Measurements from ENCODE around the gene IDS.

DNA sequence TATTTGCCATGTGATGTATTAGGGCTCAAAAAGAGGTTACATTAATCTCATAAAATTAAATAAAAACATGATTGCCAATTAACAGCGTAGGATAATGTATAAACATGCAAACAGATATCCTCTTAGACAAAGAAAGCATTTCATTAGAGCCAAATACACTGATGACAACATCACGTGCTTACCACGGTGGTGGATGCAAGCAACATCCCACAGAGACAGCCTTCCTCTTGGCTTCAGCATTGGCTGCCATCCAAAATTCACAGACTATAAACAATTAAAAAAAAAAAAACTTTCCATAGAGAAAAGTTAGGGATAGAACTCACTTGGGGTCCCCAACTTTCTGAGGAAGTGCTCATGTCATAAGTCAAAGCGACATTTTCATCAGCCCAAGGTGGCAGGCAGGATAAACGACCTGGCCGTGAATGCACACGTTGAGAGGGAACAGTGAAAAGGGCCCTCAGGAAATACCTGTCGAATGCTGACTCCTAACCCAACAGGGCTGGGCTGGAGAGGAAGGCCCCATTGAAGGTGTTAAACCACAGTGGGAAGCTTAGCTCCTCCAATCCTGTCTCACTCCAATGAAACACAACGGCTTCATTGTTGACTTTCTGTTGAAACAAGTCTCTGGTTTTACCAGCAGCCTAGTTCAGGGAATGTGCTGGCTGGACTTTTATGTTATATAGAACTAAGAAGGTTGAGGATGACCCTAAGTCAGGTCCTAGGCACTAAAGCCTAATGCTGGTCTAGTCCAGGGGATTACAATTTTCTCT is 48.4 kb downstream of the IDS start:
- TF ChIP-seq, protein P1, sequence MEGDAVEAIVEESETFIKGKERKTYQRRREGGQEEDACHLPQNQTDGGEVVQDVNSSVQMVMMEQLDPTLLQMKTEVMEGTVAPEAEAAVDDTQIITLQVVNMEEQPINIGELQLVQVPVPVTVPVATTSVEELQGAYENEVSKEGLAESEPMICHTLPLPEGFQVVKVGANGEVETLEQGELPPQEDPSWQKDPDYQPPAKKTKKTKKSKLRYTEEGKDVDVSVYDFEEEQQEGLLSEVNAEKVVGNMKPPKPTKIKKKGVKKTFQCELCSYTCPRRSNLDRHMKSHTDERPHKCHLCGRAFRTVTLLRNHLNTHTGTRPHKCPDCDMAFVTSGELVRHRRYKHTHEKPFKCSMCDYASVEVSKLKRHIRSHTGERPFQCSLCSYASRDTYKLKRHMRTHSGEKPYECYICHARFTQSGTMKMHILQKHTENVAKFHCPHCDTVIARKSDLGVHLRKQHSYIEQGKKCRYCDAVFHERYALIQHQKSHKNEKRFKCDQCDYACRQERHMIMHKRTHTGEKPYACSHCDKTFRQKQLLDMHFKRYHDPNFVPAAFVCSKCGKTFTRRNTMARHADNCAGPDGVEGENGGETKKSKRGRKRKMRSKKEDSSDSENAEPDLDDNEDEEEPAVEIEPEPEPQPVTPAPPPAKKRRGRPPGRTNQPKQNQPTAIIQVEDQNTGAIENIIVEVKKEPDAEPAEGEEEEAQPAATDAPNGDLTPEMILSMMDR (IDR thresholded peaks at IDR 0.05; ENCODE audit: low read depth, low read length, poor library complexity, severe bottlenecking) = no peak
- no peak for TF ChIP-seq EZH2phosphoT487 (IDR thresholded peaks at IDR 0.05; ENCODE audit: borderline replicate concordance, low read length)
